Panc1 (cell line): ENCODE results near the gene MPO. TPM values are rescaled to one million over a fixed set of nuclear protein-coding genes. Genes with fewer than 3 reads are reported as not detected.

ENCODE experiments used
- ATAC-seq: fragments of 200-7000 bp; cut with Tn5 transposase; 2 replicates; pipeline ENCODE4 v1.9.1; 2020; ENCODE audit warnings: mild to moderate bottlenecking, moderate library complexity
- BruUV-seq: library from RNA; stranded (reverse); fragments of 400-500 nt; replicated peaks from 2 replicates; lab custom pipeline; 2021; lab: Mats Ljungman, UMichigan
- CTCF ChIA-PET: fragments of 300-600 bp; sonication (Branson Sonifier 250); formaldehyde crosslinking; loops from one replicate; lab custom pipeline; 2022; ENCODE audit warnings: antibody characterized with exemption; lab: Charles Lee
- POLR2A ChIA-PET: fragments of 300-600 bp; sonication (Branson Sonifier 250); formaldehyde crosslinking; loops from one replicate; lab custom pipeline; 2022; ENCODE audit warnings: antibody characterized with exemption; lab: Charles Lee
- DNase-seq: peaks from one replicate; pipeline ENCODE4 v3.0.0-alpha.2; 2010; ENCODE audit warnings: low read depth, low spot score
- H3K27ac ChIP-seq: 2 replicates; pipeline ENCODE4 v1.5.1; 2011; ENCODE audit warnings: mild to moderate bottlenecking, low read length, inconsistent platforms
- H3K27me3 ChIP-seq: fragments of 200-500 bp; sonication (Bioruptor generic); 2 replicates; pipeline ENCODE4 v1.6.0; 2014; ENCODE audit warnings: low read length, inconsistent platforms; ENCODE audit not compliant: control insufficient read depth, insufficient read depth
- H3K36me3 ChIP-seq: fragments of 200-500 bp; sonication (Bioruptor generic); 2 replicates; pipeline ENCODE4 v1.5.1; 2014; ENCODE audit warnings: inconsistent platforms, mild to moderate bottlenecking, low read length, moderate library complexity; ENCODE audit not compliant: control insufficient read depth, insufficient read depth
- H3K4me1 ChIP-seq: 2 replicates; pipeline ENCODE4 v1.5.1; 2011; ENCODE audit warnings: inconsistent platforms, mild to moderate bottlenecking, low read length, moderate library complexity; ENCODE audit not compliant: control insufficient read depth, insufficient read depth
- H3K4me3 ChIP-seq, 2 experiments: 2 replicates each; pipeline ENCODE4 v1.5.1; 2011 to 2012; ENCODE audit warnings: low read depth in 2 of 2, low read length in 2 of 2, mild to moderate bottlenecking in 2 of 2, inconsistent platforms in 1 of 2, moderate library complexity in 1 of 2
- H3K9me3 ChIP-seq: fragments of 200-500 bp; sonication (Bioruptor generic); 2 replicates; pipeline ENCODE4 v1.5.1; 2014; ENCODE audit warnings: low read depth, mild to moderate bottlenecking, inconsistent platforms, low read length, moderate library complexity; ENCODE audit not compliant: control insufficient read depth, insufficient read depth
- POLR2AphosphoS5 ChIP-seq: IDR thresholded peaks from 2 replicates; pipeline ENCODE4 v1.6.1; 2012; ENCODE audit warnings: mild to moderate bottlenecking, low read depth, low read length, moderate library complexity
- REST ChIP-seq, 2 experiments: IDR thresholded peaks; 2 replicates each; pipeline ENCODE4 v1.6.1; 2011 to 2012; ENCODE audit warnings: low read depth in 2 of 2, control low read depth in 1 of 2, low read length in 1 of 2, mild to moderate bottlenecking in 1 of 2, moderate library complexity in 1 of 2; ENCODE audit not compliant: insufficient read depth in 1 of 2
- SIN3A ChIP-seq: IDR thresholded peaks from 2 replicates; pipeline ENCODE4 v1.6.1; 2012; ENCODE audit warnings: low read depth, mild to moderate bottlenecking, low read length, moderate library complexity, borderline replicate concordance; ENCODE audit not compliant: insufficient read depth
- TCF7L2 ChIP-seq: IDR thresholded peaks from 2 replicates; pipeline ENCODE4 v1.6.1; 2011; ENCODE audit warnings: mild to moderate bottlenecking, low read depth, low read length, inconsistent platforms
- in situ Hi-C: cut with HindIII; loops from 2 replicates; pipeline ENCODE4 v1.10.0; 2016; ENCODE audit warnings: low sequenced_read_pairs, low pct_unique_long_range_greater_than_20kb
- intact Hi-C: fragments of 100-400 bp; cut with micrococcal nuclease; formaldehyde crosslinking; loops from one replicate; pipeline ENCODE4 v1.10.0; 2022; ENCODE audit not compliant: unreplicated experiment
- total RNA-seq: library from RNA; stranded (reverse); gene quantifications from one replicate; pipeline ENCODE4 v1.2.1, GENCODE V29; 2021; ENCODE audit not compliant: unreplicated experiment
- TF ChIP-seq, protein P1 (sequence below): fragments of 450-650 bp; IDR thresholded peaks from 2 replicates; pipeline ENCODE4 v1.5.1; 2017; ENCODE audit warnings: mild to moderate bottlenecking

MPO gene
- total RNA-seq, 1 experiment from 2014 or later = not detected

DNA sequence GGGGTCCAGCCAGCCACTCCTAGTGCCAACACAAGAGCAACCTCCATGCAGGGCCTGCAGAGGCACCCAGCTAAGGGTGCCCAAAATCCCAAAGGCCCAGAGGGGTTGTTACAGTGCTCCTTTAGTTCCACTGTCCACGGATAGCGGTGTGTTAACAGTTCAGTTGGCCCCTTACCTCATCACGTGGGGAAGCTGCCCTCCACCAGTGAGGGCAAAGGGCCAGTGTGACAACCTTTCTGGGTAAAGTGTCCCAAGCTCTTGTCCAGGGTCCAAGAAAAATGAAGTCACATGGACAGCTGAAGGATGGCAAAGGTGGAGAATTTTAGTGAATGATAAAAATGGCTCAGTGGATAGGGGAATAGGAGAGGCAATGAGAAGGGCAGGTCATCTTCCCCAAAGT, 53.0 kb downstream of the MPO start:
- Histone ChIP-seq H3K4me1 (no peaks in the 10 kb centered on the region), H3K4me3 (no peak overlapping the region), H3K27ac (no peak overlapping the region), H3K36me3 (no peaks in the 10 kb centered on the region), H3K9me3 (no peaks in the 10 kb centered on the region), H3K27me3 (no peaks in the 10 kb centered on the region; the same call in 1 of the 2 replicates)
- ChIA-PET POLR2A (no interaction called here), CTCF (no interaction called here)
- DNase-seq (no peak), ATAC-seq (no peak)
- TF ChIP-seq, protein P1, sequence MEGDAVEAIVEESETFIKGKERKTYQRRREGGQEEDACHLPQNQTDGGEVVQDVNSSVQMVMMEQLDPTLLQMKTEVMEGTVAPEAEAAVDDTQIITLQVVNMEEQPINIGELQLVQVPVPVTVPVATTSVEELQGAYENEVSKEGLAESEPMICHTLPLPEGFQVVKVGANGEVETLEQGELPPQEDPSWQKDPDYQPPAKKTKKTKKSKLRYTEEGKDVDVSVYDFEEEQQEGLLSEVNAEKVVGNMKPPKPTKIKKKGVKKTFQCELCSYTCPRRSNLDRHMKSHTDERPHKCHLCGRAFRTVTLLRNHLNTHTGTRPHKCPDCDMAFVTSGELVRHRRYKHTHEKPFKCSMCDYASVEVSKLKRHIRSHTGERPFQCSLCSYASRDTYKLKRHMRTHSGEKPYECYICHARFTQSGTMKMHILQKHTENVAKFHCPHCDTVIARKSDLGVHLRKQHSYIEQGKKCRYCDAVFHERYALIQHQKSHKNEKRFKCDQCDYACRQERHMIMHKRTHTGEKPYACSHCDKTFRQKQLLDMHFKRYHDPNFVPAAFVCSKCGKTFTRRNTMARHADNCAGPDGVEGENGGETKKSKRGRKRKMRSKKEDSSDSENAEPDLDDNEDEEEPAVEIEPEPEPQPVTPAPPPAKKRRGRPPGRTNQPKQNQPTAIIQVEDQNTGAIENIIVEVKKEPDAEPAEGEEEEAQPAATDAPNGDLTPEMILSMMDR = no peak
- TF ChIP-seq POLR2AphosphoS5 = no peak
- intact Hi-C loops (no loop called here), in situ Hi-C loops (no loop called here)
- no TSS peak for BruUV-seq

- Histone ChIP-seq H3K9me3 (no peaks in the 10 kb centered on the region), H3K27me3 (no peaks in the 10 kb centered on the region), H3K36me3 (no peaks in the 10 kb centered on the region), H3K27ac (no peak overlapping the region), H3K4me1 (no peaks in the 10 kb centered on the region; the same call in 1 of the 2 replicates), H3K4me3 (no peak overlapping the region)
- intact Hi-C loops (no loop called here), in situ Hi-C loops (no loop called here)
- TF ChIP-seq SIN3A (no peak), REST (IDR thresholded peaks at IDR 0.05; ENCODE audit: insufficient read depth in 1 of 2, low read depth in 2 of 2, low read length in 1 of 2) (no peak), TCF7L2 (no peak), POLR2AphosphoS5 (no peak)
- TF ChIP-seq, protein P1 = no peak
- DNase-seq = no peak
- ChIA-PET POLR2A (interaction anchor here (0.7 kb wide), 1 partner anchor 109 kb away, joined by 3 read pairs; no protein-coding TSS in a partner anchor), CTCF (no interaction called here)
- BruUV-seq = no TSS peak
- no peak for ATAC-seq
Observed at GRCh38 chr17:58224315-58224714, 56.4 kb downstream of the MPO start.

Other genes starting within 250 kb of the MPO start
- 19.8 TPM for gene DYNLL2, start 197.5 kb downstream of the MPO start, total RNA-seq
- 0.05 TPM for gene OR4D1, start 132.6 kb downstream of the MPO start, total RNA-seq
- gene OR4D2, start 114.0 kb downstream of the MPO start, total RNA-seq = not detected
- gene EPX, start 88.2 kb downstream of the MPO start, total RNA-seq = not detected
- 12.1 TPM for gene MKS1, start 61.7 kb downstream of the MPO start, total RNA-seq
- gene LPO, start 42.4 kb downstream of the MPO start, total RNA-seq = not detected
- 0.05 TPM for gene TSPOAP1, start 47.9 kb upstream of the MPO start, total RNA-seq
- 53.8 TPM for gene SUPT4H1, start 71.3 kb upstream of the MPO start, total RNA-seq
- 4.7 TPM for gene RNF43, start 136.6 kb upstream of the MPO start, total RNA-seq
- not detected for gene HSF5, start 207.5 kb upstream of the MPO start, total RNA-seq
- 20.8 TPM for gene MTMR4, start 233.7 kb upstream of the MPO start, total RNA-seq